GM18505 (cell line): ENCODE measurements around the gene NFIB.

ENCODE experiments used
- ATAC-seq: cut with Tn5 transposase; IDR thresholded peaks from one replicate; pipeline ENCODE4 v1.9.1; 2021; ENCODE audit not compliant: unreplicated experiment
- POLR2A ChIP-seq: IDR thresholded peaks from 4 replicates; pipeline ENCODE4 v1.6.1; 2011; ENCODE audit warnings: borderline replicate concordance; ENCODE audit not compliant: insufficient read depth, insufficient read length; ENCODE audit errors: extremely low read depth

The NFIB gene

GRCh38 chr9:14218253-14218652 is 95.7 kb downstream of the NFIB start:
- ATAC-seq = no peak
- no peak for TF ChIP-seq POLR2A

- TF ChIP-seq POLR2A = no peak
- ATAC-seq = no peak
Observed at GRCh38 chr9:14216612-14217194, 97.2 kb downstream of the NFIB start.

GRCh38 chr9:14215614-14216013 is 98.3 kb downstream of the NFIB start:
- no peak for ATAC-seq
- no peak for TF ChIP-seq POLR2A

DNA sequence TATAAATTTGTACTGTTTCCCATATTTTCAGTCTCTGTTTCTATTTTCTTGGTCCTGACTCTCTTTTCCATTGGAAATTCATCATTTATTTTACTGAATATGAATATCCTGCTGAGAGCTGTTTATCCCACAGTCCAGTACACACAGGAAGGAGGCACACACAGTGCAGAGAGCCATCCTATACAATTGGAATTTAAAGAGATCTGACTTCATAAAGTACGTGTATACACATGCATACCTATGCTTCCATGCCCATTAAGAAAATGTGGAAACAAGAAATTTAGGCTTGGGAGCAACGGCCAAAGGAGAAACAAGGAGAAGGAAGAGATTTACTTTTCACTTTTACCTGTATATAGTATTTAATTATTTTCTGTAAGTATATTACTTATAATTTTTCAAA is 99.2 kb downstream of the NFIB start:
- ATAC-seq = no peak
- TF ChIP-seq POLR2A = no peak

DNA sequence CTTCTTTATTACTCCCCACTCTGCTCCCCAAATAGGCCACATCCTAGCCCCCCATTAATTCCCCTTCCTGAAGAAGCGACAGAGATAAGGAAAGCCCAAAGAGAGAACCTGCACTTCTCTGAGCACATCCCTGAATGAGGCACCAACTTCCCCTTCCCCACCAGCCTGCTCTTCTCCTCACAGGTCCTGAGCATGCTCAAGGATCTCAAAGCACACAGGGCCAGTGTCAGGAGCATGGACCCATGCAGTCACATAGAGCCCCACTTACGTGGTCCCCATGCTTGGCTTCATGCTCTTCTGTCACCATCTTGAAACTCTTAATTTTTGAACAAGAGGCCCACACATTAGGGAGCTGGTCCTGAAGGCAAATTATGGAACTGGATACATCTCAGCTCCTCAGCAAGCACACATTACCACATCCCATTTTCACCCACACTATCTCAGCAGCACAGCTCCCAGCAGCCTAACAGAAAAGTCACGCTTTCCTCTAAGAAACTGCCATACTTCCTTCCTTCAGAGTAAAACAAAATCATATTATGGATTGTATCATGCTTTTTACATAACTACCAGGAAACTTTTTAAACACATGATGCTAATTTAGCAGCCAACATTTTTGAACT is 99.8 kb downstream of the NFIB start:
- no peak for ATAC-seq
- no peak for TF ChIP-seq POLR2A

DNA sequence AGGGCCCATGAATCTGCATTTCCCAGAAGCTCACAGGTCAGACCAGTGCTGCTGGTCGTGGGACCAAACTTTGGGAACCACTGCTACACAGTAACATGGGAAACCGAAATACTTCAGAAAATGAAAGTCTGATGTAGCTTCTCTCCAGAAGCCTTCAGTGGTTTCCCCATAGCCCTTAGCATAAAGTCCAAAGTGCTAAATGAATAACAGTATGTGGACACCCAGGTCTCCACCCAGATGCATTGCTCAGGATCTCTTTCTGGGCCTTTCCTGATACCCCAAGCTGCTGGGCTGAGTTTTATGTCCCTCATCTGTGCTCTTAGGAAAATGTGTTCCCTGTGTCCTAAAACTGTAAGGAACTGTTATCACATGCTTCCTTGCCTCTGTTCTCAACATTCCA is 100.4 kb downstream of the NFIB start:
- TF ChIP-seq POLR2A = no peak
- ATAC-seq = no peak

GRCh38 chr9:14212697-14213420 is 101.1 kb downstream of the NFIB start:
- no peak for TF ChIP-seq POLR2A
- ATAC-seq = no peak

GRCh38 chr9:14212077-14212476 is 101.9 kb downstream of the NFIB start:
- TF ChIP-seq POLR2A = no peak
- ATAC-seq = no peak

DNA sequence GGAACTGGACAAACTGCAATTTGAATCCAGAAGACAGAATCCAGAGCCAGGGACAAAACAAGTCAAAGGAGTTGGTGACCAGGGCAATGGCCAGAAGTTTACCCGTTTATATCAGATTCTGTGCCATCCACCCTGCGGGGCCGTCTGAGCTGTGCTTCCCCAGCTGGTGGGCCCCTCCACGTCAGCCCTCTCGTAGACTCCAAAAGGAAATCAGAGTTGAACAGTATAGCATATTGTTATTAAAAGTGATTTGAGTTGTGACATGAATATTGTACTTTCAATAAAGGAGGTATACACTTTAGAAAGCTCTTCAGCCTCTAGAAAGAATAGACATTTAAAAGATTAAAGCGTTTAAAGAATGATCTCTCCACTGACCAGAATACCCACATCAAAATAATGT is 102.4 kb downstream of the NFIB start:
- TF ChIP-seq POLR2A = no peak
- no peak for ATAC-seq

DNA sequence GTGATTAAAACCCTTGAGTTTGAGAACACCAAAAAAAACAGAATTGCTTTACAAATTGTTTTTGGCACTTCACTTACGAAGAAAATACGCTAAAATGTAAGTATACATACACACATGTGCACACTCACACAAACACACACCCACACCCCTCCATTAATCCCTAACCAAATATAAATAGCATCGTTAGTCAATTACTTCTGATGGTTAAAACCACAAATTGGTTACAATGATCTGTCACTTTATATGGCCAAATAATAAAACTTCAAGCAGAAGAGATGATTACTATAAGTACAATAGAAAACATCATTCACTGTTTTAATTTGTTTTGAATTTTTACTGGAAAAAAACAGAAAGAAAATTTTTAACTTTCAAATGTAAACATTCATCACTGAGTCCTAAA is 103.5 kb downstream of the NFIB start:
- TF ChIP-seq POLR2A = no peak
- no peak for ATAC-seq

GRCh38 chr9:14209399-14210345 is 104.3 kb downstream of the NFIB start:
- no peak for TF ChIP-seq POLR2A
- no peak for ATAC-seq

DNA sequence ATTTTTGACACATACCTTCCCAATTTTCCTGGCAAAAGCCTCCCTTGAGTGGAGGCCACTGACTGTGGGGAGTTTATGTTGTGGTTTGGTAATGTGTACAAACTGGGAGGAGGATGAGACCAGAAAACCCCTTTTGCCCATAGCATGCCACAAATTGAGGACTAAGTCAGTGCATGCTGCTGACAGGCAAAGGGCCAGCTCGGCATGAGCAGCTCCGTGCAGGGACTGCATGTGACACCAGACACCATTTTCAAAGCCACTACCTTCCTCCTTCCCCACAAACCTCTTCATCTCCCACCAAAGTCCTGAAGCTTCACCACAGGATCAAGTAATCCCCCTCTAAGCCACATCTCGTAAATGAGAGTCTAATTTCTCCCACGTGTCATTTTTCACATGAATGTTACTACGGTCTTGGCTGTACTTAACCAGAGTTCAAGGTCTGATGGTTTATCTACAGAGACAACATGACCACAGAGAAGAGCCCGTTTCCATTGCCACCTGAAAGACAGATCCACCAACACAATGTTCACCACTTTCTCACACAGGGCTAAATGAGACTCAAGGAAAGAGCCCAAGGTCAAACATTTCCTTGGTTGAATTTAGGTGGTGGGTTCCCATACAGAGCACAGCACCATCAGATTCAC is 106.5 kb downstream of the NFIB start:
- no peak for TF ChIP-seq POLR2A
- ATAC-seq = no peak

- no peak for TF ChIP-seq POLR2A
- no peak for ATAC-seq
Observed at GRCh38 chr9:14205463-14205862, 108.5 kb downstream of the NFIB start.
